IPS DF 4.7 (cell line): Measurements from ENCODE around the gene ZNF521.

Experiments used
- DNase-seq: peaks from one replicate; pipeline ENCODE4 v3.0.0-alpha.2; 2013; ENCODE audit warnings: low spot score; ENCODE audit errors: extremely low read depth

Gene ZNF521

GRCh38 chr18:25335676-25336075 lies 16.3 kb downstream of the ZNF521 start:
- DNase-seq: no peak

- no peak for DNase-seq
Observed at GRCh38 chr18:25335062-25335461, 16.9 kb downstream of the ZNF521 start.

GRCh38 chr18:25334588-25334987 lies 17.4 kb downstream of the ZNF521 start:
- no peak for DNase-seq

- no peak for DNase-seq
Observed at GRCh38 chr18:25332002-25332401, 20.0 kb downstream of the ZNF521 start.

GRCh38 chr18:25329783-25330182 lies 22.2 kb downstream of the ZNF521 start:
- no peak for DNase-seq

GRCh38 chr18:25327584-25327983 lies 24.4 kb downstream of the ZNF521 start:
- no peak for DNase-seq

- DNase-seq: no peak
Observed at GRCh38 chr18:25326361-25326952, 25.5 kb downstream of the ZNF521 start.

- no peak for DNase-seq
Observed at GRCh38 chr18:25322806-25323205, 29.2 kb downstream of the ZNF521 start.

GRCh38 chr18:25316381-25317018 lies 35.5 kb downstream of the ZNF521 start:
- DNase-seq: no peak

GRCh38 chr18:25314838-25315190 lies 37.2 kb downstream of the ZNF521 start:
- DNase-seq: no peak

GRCh38 chr18:25314151-25314837 lies 37.7 kb downstream of the ZNF521 start:
- DNase-seq: no peak

GRCh38 chr18:25313268-25313667 lies 38.7 kb downstream of the ZNF521 start:
- no peak for DNase-seq

GRCh38 chr18:25310045-25310444 lies 41.9 kb downstream of the ZNF521 start:
- no peak for DNase-seq

GRCh38 chr18:25308381-25308780 lies 43.6 kb downstream of the ZNF521 start:
- no peak for DNase-seq

- DNase-seq: no peak
Observed at GRCh38 chr18:25307192-25307591, 44.8 kb downstream of the ZNF521 start.

- DNase-seq: no peak
Observed at GRCh38 chr18:25306671-25307070, 45.3 kb downstream of the ZNF521 start.

GRCh38 chr18:25305584-25305983 lies 46.4 kb downstream of the ZNF521 start:
- no peak for DNase-seq

GRCh38 chr18:25300492-25300891 lies 51.5 kb downstream of the ZNF521 start:
- no peak for DNase-seq

- no peak for DNase-seq
Observed at GRCh38 chr18:25299426-25300300, 52.3 kb downstream of the ZNF521 start.

GRCh38 chr18:25298853-25299274 lies 53.1 kb downstream of the ZNF521 start:
- no peak for DNase-seq

GRCh38 chr18:25295624-25296138 lies 56.3 kb downstream of the ZNF521 start:
- DNase-seq: no peak

- DNase-seq: no peak
Observed at GRCh38 chr18:25291150-25291549, 60.8 kb downstream of the ZNF521 start.
